Testis (tissue), 2 donors: Measurements from ENCODE around the gene KCNMB1.

Experiments used
- CTCF ChIP-seq, 3 experiments: fragments of 450-650 bp in 2 of 3; fragments of 200-600 bp in 1 of 3; sonication (generic) in 1 of 3; IDR thresholded peaks; one replicate each; pipeline ENCODE4 v1.5.1; 2016 to 2019; ENCODE audit warnings: antibody characterized with exemption in 3 of 3, mild to moderate bottlenecking in 2 of 3, moderate library complexity in 1 of 3
- POLR2A ChIP-seq: fragments of 450-650 bp; IDR thresholded peaks from one replicate; pipeline ENCODE4 v1.6.1; 2017; ENCODE audit warnings: antibody characterized with exemption, mild to moderate bottlenecking, moderate library complexity

GRCh38 chr5:170375283-170375682 is 13.9 kb downstream of the KCNMB1 start:
- TF ChIP-seq CTCF (IDR thresholded peaks at IDR 0.05): no peak
- no peak for TF ChIP-seq POLR2A
